ENCODE results near the gene ACTR3C. TPM values are rescaled to one million over a fixed set of nuclear protein-coding genes. Genes with fewer than 3 reads are reported as not detected.

Gene ACTR3C
- total RNA-seq, 1 experiment from 2014 or later: 2.2 TPM

DNA sequence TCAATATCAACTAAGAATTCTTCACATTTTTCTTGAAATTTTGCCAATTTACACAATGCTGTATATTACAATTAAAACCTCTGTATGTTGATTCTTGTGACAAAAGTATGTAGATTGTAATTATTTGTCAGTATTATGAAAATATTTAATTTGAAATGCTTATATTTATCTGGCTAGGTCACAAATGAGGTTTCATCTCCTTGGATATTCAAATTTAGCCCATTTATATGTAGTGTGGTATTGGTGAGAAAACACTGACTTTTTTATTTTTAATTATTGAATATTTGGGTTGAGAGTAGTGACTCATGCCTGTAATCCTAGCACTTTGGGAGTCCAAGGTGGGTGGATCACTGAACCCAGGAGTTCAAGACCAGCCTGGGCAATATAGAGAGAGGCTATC, 21.0 kb upstream of the ACTR3C start:
- no peak for TF ChIP-seq CTCF (conservative IDR thresholded peaks at IDR 0.05)
- Histone ChIP-seq H3K4ac (ENCODE audit: low read depth, low read length) (no peak overlapping the region), H3K14ac (ENCODE audit: insufficient read depth, low read length) (no peak overlapping the region), H3T11ph (ENCODE audit: low read length) (no peak overlapping the region), H3K9ac (ENCODE audit: extremely low read depth, insufficient read length, low read length) (no peak overlapping the region), H2AFZ (ENCODE audit: low read length) (no peak overlapping the region), H3K4me2 (ENCODE audit: insufficient read depth, insufficient read length, low read length) (no peak overlapping the region), H2BK20ac (ENCODE audit: low read depth, low read length, poor library complexity, severe bottlenecking) (no peak overlapping the region), H4K20me1 (ENCODE audit: control insufficient read depth, insufficient read depth, insufficient read length) (no peaks in the 10 kb centered on the region), H3K27ac (ENCODE audit: insufficient read length, low read depth, low read length) (no peak overlapping the region), H3K23ac (ENCODE audit: insufficient read length, low read depth, low read length) (no peak overlapping the region), H2BK12ac (ENCODE audit: insufficient read length, low read depth, low read length) (no peak overlapping the region), H3K79me1 (ENCODE audit: insufficient read depth, low read depth, low read length, poor library complexity, severe bottlenecking) (no peaks in the 10 kb centered on the region), H4K8ac (replicated peaks; ENCODE audit: insufficient read length, low read depth, low read length) (no peak overlapping the region), H3K27me3 (ENCODE audit: insufficient read depth, low read length) (peaks cover 16% of the 10 kb centered on the region), H3K4me1 (ENCODE audit: insufficient read depth, low read length) (no peaks in the 10 kb centered on the region), H2BK120ac (ENCODE audit: low read depth, low read length, poor library complexity, severe bottlenecking) (no peak overlapping the region), H4K5ac (ENCODE audit: insufficient read length, low read depth, low read length) (no peak overlapping the region), H2AK5ac (ENCODE audit: insufficient read length, low read length) (no peak overlapping the region), H3K18ac (ENCODE audit: insufficient read length, low read depth, low read length) (no peak overlapping the region), H3K9me3 (ENCODE audit: control insufficient read depth, low read depth, low read length) (peaks cover 7% of the 10 kb centered on the region), H3K79me2 (ENCODE audit: insufficient read depth, low read length) (no peaks in the 10 kb centered on the region), H2BK15ac (ENCODE audit: low read depth, low read length) (no peak overlapping the region), H3K23me2 (ENCODE audit: insufficient read length, low read depth, low read length, poor library complexity, severe bottlenecking) (peaks cover 16% of the 10 kb centered on the region), H4K91ac (ENCODE audit: insufficient read length, low read depth, low read length) (no peak overlapping the region), H2BK5ac (ENCODE audit: insufficient read length, low read length) (no peak overlapping the region), H3K56ac (ENCODE audit: insufficient read length, low read depth, low read length) (no peak overlapping the region)
- Mint-ChIP-seq H3K27me3 (ENCODE audit: low read depth) (peaks cover 65% of the 10 kb centered on the region), H3K36me3 (ENCODE audit: insufficient read depth in 1 of 3, low read depth in 3 of 3) (peaks cover 6 to 20% (median 18%) of the 10 kb centered on the region in 3 experiments), H3K4me3 (no peak overlapping the region), H3K27ac (no peak overlapping the region), H3K9me3 (peaks cover 15 to 23% of the 10 kb centered on the region in 2 experiments), H3K4me1 (peaks cover 27 to 31% of the 10 kb centered on the region in 2 experiments)
- no peak for DNase-seq

Data from H9 (cell line).